A673 (cell line): ENCODE data around the gene STPG1.

Source experiments
- CTCF ChIP-seq: fragments of 300-800, 200-600 bp; sonication (generic); conservative IDR thresholded peaks from 2 replicates; pipeline ENCODE4 v1.5.1; 2017; ENCODE audit warnings: low read depth, mild to moderate bottlenecking, antibody characterized with exemption, low read length, moderate library complexity, mixed read lengths
- EZH2 ChIP-seq: fragments of 200-600 bp; sonication (generic); IDR thresholded peaks from 2 replicates; pipeline ENCODE4 v1.6.1; 2017; ENCODE audit warnings: borderline replicate concordance, low read depth, mild to moderate bottlenecking, mixed read lengths, antibody characterized with exemption, low read length; ENCODE audit not compliant: poor library complexity, severe bottlenecking

GRCh38 chr1:24327486-24327885, 86.1 kb downstream of the STPG1 start:
- no peak for TF ChIP-seq CTCF
- TF ChIP-seq EZH2, result no peak
